ENCODE data around the gene CD177. TPM values are rescaled to one million over a fixed set of nuclear protein-coding genes. Genes with fewer than 3 reads are reported as not detected.

CD177 gene
- total RNA-seq, 1 donor from 2014 or later, result not detected

DNA sequence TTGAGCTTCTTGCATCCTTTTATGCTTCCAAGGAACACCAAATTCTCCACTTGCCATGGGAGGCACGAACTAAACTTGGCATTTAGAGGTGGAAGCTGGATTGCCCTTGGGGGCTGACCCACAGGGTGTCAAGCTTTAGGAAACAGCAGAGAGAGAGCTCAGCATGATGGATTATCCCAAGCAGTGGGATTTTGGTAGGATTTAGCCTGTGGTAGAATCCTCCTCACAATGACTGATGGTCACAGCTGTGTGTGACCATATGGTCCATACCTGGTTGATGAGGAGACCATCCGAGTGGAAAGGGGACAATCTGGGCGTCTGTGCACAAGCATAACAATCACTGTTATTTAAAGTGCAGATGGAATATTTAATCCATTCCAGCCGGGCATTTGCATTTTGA, 44.0 kb upstream of the CD177 start:
- H3K27me3 Mint-ChIP-seq (ENCODE audit: unreplicated experiment), result no peaks in the 10 kb centered on the region
- H3K9me3 Mint-ChIP-seq (ENCODE audit: unreplicated experiment), result peaks cover 10% of the 10 kb centered on the region
- no peak for DNase-seq
- H3K36me3 Mint-ChIP-seq (ENCODE audit: unreplicated experiment), result no peaks in the 10 kb centered on the region
- no peak overlapping the region for H3K4me3 Mint-ChIP-seq (ENCODE audit: unreplicated experiment)
- TF ChIP-seq, protein P1, sequence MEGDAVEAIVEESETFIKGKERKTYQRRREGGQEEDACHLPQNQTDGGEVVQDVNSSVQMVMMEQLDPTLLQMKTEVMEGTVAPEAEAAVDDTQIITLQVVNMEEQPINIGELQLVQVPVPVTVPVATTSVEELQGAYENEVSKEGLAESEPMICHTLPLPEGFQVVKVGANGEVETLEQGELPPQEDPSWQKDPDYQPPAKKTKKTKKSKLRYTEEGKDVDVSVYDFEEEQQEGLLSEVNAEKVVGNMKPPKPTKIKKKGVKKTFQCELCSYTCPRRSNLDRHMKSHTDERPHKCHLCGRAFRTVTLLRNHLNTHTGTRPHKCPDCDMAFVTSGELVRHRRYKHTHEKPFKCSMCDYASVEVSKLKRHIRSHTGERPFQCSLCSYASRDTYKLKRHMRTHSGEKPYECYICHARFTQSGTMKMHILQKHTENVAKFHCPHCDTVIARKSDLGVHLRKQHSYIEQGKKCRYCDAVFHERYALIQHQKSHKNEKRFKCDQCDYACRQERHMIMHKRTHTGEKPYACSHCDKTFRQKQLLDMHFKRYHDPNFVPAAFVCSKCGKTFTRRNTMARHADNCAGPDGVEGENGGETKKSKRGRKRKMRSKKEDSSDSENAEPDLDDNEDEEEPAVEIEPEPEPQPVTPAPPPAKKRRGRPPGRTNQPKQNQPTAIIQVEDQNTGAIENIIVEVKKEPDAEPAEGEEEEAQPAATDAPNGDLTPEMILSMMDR (IDR thresholded peaks at IDR 0.05; ENCODE audit: partially characterized antibody, unreplicated experiment), result no peak
- no peak overlapping the region for H3K27ac Mint-ChIP-seq (ENCODE audit: unreplicated experiment)
- H3K4me1 Mint-ChIP-seq (ENCODE audit: low read depth, unreplicated experiment), result no peaks in the 10 kb centered on the region

DNA sequence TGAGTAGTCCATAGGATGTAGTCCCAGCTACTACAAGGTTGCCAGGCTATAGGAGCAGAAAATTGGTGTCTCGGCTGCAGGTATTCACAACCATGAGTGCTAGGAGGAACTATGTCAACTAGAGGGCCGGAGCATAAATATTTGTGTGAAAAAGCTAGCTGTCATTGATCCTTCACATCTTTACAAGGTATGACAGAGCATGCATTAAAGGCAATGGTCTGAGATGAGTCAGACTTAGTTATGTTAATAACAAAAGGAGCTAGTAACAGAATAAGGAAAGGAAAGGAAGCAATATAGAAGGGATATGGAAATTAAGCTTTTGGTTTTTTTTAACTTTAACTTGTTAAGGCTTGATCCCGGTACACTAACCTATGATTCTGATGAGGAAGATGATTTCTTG, 43.3 kb upstream of the CD177 start:
- Mint-ChIP-seq H3K4me1 (ENCODE audit: low read depth, unreplicated experiment) (no peaks in the 10 kb centered on the region), H3K27ac (ENCODE audit: unreplicated experiment) (no peak overlapping the region), H3K36me3 (ENCODE audit: unreplicated experiment) (no peaks in the 10 kb centered on the region), H3K27me3 (ENCODE audit: unreplicated experiment) (no peaks in the 10 kb centered on the region), H3K4me3 (ENCODE audit: unreplicated experiment) (no peak overlapping the region), H3K9me3 (ENCODE audit: unreplicated experiment) (peaks cover 9% of the 10 kb centered on the region)
- TF ChIP-seq, protein P1 (IDR thresholded peaks at IDR 0.05; ENCODE audit: partially characterized antibody, unreplicated experiment), result no peak
- no peak for DNase-seq

DNA sequence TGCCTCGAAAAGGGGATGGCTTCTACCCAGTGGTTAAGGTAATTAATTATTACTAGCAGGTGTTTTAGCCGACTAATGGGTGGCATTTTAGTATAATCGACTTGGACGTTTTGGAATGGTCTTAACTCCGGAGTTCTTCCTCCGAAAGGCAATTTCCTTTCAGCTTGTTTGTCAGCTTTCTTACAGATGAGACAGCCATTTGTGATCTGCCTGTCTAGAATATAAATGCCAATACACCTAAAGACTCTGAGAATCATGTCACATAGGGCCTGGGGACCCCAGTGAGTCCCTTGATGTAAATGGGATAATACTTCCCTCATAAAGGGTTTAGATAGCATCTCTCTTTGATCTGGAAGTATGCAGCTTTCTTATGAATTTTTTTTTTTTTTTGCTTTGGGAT, 42.2 kb upstream of the CD177 start:
- no peaks in the 10 kb centered on the region for H3K36me3 Mint-ChIP-seq (ENCODE audit: unreplicated experiment)
- peaks cover 7% of the 10 kb centered on the region for H3K9me3 Mint-ChIP-seq (ENCODE audit: unreplicated experiment)
- TF ChIP-seq, protein P1 (IDR thresholded peaks at IDR 0.05; ENCODE audit: partially characterized antibody, unreplicated experiment), result no peak
- H3K4me1 Mint-ChIP-seq (ENCODE audit: low read depth, unreplicated experiment), result no peaks in the 10 kb centered on the region
- H3K27me3 Mint-ChIP-seq (ENCODE audit: unreplicated experiment), result no peaks in the 10 kb centered on the region
- H3K27ac Mint-ChIP-seq (ENCODE audit: unreplicated experiment), result no peak overlapping the region
- no peak overlapping the region for H3K4me3 Mint-ChIP-seq (ENCODE audit: unreplicated experiment)
- DNase-seq, result no peak

DNA sequence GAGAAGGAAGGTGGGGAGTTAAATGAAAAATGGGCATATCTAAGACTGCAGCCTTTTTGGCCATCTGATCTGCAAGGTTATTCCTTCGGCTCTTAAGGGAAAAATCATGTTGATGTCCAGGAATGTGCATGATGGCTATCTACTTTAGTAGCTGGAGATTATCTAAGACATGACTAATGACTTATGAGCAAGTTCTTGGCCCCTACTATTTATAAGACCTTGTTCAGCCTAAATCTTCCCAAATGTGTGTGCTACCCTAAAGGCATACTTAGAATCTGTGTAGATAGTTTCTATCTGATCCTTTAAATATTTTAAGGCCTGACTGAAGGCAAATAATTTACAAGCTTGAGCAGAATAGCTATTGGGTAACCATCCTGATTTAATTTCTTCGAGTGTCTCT, 41.8 kb upstream of the CD177 start:
- H3K4me3 Mint-ChIP-seq (ENCODE audit: unreplicated experiment), result no peak overlapping the region
- H3K9me3 Mint-ChIP-seq (ENCODE audit: unreplicated experiment), result peaks cover 6% of the 10 kb centered on the region
- no peaks in the 10 kb centered on the region for H3K27me3 Mint-ChIP-seq (ENCODE audit: unreplicated experiment)
- H3K27ac Mint-ChIP-seq (ENCODE audit: unreplicated experiment), result no peak overlapping the region
- H3K36me3 Mint-ChIP-seq (ENCODE audit: unreplicated experiment), result no peaks in the 10 kb centered on the region
- no peaks in the 10 kb centered on the region for H3K4me1 Mint-ChIP-seq (ENCODE audit: low read depth, unreplicated experiment)
- TF ChIP-seq, protein P1 (IDR thresholded peaks at IDR 0.05; ENCODE audit: partially characterized antibody, unreplicated experiment), result no peak
- no peak for DNase-seq

DNA sequence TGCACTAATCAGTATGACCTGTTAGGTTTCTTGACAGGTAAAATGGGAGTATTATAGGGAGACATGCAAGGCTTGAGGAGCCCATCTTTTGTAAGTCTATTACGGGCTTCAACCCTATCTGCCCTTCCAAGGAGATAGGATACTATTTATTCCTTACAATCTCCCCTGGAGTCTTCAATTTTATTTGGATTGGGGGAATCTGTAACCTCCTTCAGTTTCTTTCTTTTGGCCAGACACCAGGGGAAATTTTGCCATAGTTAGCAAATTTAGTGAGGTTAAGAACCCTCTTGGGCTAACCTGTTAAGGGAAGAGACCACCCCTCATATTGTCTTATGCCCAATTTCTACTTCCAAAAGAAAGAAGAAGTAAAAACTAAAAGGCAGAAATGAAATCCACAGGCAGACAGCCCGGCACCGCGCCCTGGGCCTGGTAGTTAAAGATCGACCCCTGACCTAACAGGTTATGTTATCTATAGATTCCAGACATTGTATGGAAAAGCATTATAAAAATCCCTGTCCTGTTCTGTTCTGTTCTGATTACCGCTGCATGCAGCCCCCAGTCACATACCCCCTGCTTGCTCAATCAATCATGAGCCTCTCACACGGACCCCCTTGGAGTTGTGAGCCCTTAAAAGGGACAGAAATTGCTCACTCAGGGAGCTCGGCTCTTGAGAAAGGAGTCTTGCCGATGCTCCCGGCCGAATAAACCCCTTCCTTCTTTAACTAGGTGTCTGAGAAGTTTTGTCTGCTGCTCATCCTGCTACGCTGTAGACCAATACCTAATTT, 39.6 kb upstream of the CD177 start:
- H3K9me3 Mint-ChIP-seq (ENCODE audit: unreplicated experiment), result peaks cover 5% of the 10 kb centered on the region

More for the DNA sequence above, 39.6 kb upstream of the CD177 start:
- TF ChIP-seq, protein P1 (IDR thresholded peaks at IDR 0.05; ENCODE audit: partially characterized antibody, unreplicated experiment), result no peak
- DNase-seq, result no peak
- Mint-ChIP-seq H3K27ac (ENCODE audit: unreplicated experiment) (no peak overlapping the region), H3K36me3 (ENCODE audit: unreplicated experiment) (no peaks in the 10 kb centered on the region), H3K4me3 (ENCODE audit: unreplicated experiment) (no peak overlapping the region), H3K27me3 (ENCODE audit: unreplicated experiment) (no peaks in the 10 kb centered on the region), H3K4me1 (ENCODE audit: low read depth, unreplicated experiment) (no peaks in the 10 kb centered on the region)

All from glutamatergic neuron (in vitro differentiated cells).